Cardiac fibroblast (primary cell): ENCODE measurements around the gene ANO2.

Experiments
- DNase-seq, 2 donors: peaks; one replicate each; pipeline versions ENCODE4 v3.0.0 to v3.0.0-alpha.2; 2010; ENCODE audit warnings: low read depth in 2 of 2
- H3K4me3 ChIP-seq, 2 donors: replicated peaks in 1 of 2; 1 replicate in 1 of 2; 2 replicates in 1 of 2; pipeline ENCODE4 v1.5.1; 2011; ENCODE audit warnings: low read depth in 2 of 2, low read length in 2 of 2, mild to moderate bottlenecking in 2 of 2, moderate library complexity in 1 of 2
- TF ChIP-seq, protein P1 (sequence below): IDR thresholded peaks from one replicate; pipeline ENCODE4 v1.5.1; 2011; ENCODE audit warnings: low read depth, mild to moderate bottlenecking, low read length, inconsistent platforms

Gene ANO2

DNA sequence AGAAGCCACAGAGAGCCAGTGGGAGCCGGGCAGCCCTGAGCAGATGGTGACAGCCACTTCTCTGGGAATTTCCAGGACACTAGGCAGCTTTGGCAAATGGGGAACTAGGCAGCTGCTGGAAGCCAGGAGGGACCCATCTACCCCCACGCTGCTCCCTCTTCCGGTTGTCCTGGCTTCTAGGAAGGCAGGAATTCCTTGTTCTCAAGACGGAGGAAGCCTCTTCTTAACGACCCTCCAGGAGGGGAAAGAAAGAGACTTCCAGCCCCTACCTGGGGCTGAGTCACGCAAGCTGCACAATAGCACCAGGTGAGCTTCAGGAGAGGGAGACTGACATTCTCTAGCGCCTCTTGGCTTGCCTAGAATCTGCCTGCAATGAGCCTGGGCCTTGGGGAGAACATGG lies 141.5 kb downstream of the ANO2 start:
- TF ChIP-seq, protein P1, sequence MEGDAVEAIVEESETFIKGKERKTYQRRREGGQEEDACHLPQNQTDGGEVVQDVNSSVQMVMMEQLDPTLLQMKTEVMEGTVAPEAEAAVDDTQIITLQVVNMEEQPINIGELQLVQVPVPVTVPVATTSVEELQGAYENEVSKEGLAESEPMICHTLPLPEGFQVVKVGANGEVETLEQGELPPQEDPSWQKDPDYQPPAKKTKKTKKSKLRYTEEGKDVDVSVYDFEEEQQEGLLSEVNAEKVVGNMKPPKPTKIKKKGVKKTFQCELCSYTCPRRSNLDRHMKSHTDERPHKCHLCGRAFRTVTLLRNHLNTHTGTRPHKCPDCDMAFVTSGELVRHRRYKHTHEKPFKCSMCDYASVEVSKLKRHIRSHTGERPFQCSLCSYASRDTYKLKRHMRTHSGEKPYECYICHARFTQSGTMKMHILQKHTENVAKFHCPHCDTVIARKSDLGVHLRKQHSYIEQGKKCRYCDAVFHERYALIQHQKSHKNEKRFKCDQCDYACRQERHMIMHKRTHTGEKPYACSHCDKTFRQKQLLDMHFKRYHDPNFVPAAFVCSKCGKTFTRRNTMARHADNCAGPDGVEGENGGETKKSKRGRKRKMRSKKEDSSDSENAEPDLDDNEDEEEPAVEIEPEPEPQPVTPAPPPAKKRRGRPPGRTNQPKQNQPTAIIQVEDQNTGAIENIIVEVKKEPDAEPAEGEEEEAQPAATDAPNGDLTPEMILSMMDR: no peak
- no peak overlapping the region for H3K4me3 ChIP-seq
- no peak for DNase-seq

DNA sequence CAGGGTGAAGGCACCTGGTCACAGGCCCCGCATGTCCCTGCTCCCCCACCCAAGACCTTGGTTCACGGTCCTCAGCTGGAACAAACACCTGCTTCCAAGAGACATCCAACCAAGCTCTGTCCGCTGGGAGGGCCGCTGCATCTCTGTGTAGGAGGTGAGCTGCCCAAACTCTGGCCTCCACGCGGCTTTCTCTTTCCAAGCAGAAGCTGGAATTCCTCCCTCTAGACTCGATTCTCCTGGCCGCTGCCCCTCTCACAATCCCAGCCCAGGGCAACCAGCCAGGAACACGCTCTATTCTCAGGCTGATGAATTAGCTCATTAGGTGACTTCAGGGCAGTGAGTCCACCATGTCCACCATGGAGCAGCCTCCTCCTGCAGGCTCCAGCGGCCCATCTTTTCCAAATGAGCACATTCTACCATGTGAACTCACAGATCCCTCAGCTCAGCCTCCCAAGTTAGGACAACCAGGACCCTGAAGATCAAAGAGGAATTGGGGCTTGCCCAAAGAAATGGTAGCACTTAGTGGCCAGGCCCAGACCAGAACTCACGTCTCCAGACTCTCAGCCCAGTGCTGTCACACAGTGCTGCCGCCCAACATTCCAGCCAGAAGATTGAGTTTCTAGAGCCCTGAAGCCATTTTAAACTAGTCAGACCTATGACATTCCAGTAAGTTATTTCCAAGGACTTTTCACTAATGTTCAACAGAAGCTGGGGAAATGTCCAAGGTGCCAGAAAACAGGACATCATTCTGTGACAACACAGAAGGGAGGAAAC lies 146.6 kb downstream of the ANO2 start:
- TF ChIP-seq, protein P1: no peak
- no peak for DNase-seq

DNA sequence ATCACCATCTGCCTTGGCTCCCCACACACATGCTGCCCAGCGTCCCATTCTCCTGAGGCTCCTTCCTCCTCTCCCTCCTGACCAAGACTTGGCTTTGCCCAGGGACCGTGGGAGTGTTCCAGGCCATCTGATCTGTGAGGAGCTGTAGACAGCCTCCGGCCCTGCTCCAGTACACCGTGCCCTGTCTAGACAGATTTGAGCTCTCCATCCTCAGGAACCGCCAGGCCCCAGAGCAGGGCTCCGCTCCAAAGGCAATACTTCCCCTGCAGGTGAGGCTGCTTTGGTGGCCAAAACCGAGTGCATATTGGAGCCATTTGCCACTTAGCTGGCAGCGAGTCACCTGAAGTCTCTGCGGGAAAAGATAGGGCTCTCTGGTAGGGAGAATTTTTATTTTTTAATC lies 147.4 kb downstream of the ANO2 start:
- no peak for DNase-seq
- TF ChIP-seq, protein P1: no peak
- no peak overlapping the region for H3K4me3 ChIP-seq

More for the DNA sequence above, 146.6 kb downstream of the ANO2 start:
- H3K4me3 ChIP-seq: no peak overlapping the region

DNA sequence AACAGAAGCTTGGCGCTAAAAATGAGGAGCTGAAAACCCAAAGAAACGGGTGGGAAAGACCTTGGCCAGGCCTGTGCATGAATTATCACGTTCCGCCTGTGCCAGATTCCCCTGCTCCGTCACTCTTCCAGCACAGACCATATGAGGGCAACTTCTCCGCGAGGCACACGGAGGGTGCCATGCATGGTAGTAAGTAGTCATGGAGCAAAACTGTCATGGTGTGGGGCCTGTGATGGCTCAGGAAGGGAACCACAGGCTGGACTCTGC lies 148.2 kb downstream of the ANO2 start:
- TF ChIP-seq, protein P1: no peak
- no peak overlapping the region for H3K4me3 ChIP-seq
- no peak for DNase-seq

DNA sequence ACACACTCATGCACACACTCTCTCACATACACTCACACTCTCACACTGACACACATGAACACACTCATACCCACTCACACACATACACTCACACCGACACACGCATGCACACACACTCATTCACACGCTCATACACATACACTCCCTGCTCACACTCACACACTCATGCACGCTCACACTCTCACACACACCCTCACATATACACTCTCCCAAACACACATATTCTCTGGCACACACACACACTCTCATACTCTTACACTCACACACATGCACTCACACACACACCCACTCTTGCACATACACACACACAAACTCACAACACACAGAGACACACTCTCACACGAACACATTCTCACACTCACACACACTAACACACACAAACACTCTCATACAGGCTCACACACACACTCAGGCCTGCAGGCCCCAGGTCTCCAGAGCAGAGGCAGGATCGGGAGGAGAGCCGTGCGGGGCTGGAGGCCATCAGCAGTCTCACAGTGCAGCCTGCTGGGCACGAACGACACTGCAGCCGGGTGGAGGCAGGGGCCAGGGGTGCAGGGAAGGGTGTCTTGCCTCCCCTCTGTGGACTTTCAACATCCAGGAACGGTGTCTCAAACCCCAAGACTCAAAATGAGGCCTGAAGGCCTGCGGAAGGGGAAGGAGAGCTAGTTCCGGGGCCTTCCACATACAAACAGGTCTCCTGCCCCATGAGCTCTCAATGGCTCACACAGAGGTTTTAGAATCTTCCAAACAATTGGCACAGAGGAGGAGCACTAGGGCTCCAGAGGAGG lies 148.7 kb downstream of the ANO2 start:
- H3K4me3 ChIP-seq: no peak overlapping the region
- TF ChIP-seq, protein P1: no peak
- DNase-seq: no peak

DNA sequence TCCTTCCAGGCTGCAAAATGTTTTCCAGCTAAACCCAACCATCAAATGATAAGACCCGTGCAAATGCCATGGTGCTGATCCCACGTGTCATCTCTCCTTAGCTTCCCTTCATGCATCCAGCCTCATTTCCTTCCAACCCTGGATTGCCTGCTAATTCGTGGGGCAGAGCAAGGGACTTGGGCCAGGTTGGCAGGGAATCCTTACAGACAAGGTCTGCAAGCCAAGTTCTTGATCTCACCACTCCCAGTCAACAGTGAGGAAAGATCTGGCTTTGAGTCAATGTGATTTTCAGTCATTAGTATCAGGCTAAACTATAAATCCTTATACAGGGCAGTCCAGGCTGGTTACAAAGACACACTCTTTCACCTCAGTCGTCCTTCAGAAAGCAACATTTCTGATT lies 150.9 kb downstream of the ANO2 start:
- no peak for DNase-seq
- no peak overlapping the region for H3K4me3 ChIP-seq
- TF ChIP-seq, protein P1: no peak

DNA sequence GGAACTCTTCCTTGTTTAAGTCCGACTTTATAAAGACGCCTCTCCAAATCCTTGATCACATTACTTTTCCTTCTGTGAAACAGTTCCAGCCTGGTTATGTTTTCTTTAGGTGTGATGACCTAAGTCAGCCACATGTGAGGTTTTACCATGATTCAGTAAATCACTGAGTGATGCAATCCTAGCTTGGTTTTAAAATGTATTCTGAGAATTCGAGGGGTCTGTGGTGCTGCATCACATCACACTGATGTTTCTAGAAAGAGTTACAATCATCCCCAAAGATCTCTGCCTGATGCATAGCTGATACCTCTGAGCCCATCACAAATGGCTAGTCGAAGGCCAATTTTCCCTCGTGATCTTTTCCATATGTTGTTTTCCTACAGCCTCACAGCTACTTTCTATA lies 152.7 kb downstream of the ANO2 start:
- no peak for DNase-seq
- H3K4me3 ChIP-seq: no peak overlapping the region
- TF ChIP-seq, protein P1: no peak
